Spleen (tissue), 7 donors: Measurements from ENCODE around the gene LRP1B.

Source experiments
- POLR2A ChIP-seq, 3 donors: fragments of 450-650 bp; IDR thresholded peaks; one replicate each; pipeline ENCODE4 v1.5.1; 2017; ENCODE audit warnings: antibody characterized with exemption in 3 of 3, mild to moderate bottlenecking in 1 of 3
- TF ChIP-seq, protein P1 (sequence below), 11 experiments: fragments of 200-600 bp in 7 of 11; fragments of 450-650 bp in 4 of 11; sonication (generic) in 4 of 11; IDR thresholded peaks in 8 of 11; conservative IDR thresholded peaks in 3 of 11; 1 replicate in 7 of 11; 2 replicates in 4 of 11; pipeline versions ENCODE4 v1.4.0 to v1.8.0; 2016 to 2021; ENCODE audit warnings: antibody characterized with exemption in 11 of 11, inconsistent platforms in 4 of 11, mild to moderate bottlenecking in 1 of 11
- donor health status: DM: no; HTN: no; CAD: no; lungs with moderate emphysema.
- donor health status: DM: no; HTN: no; CAD: no.
- donor health status: DM: no; HTN: no; CAD: no.

DNA sequence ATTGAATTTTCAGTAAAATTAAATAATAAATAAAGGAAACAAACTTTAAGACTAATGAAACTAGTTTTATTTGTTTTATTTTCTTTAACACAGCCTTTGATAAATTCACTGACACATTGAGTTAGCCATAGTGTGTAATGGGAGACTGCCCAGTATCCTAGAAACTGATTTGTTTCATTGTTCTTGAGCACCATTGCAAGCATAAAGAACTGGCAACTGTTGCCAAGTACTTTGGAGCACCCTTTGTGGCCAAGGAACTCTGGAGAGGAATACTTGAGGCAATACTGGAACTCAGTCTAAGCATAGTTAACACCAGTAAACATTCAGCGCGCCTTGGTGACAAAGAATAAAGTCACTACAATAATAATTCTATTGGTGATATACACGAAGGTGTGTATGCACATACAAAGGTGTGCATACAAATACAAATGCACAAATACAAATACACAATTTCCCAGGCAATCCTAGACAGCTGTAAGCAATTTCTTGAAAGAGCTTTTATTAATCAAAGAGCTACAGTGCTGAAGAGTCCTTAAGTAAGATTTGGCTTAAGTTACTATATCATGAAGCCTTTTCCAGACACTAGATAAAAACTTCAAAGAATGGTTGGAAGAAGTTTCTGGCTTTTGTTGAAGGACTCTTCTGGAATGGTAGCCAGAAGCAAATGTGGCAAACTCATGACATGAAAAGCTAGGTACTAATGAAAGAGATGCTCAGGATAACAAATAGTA, 1371.2 kb downstream of the LRP1B start:
- TF ChIP-seq, protein P1, sequence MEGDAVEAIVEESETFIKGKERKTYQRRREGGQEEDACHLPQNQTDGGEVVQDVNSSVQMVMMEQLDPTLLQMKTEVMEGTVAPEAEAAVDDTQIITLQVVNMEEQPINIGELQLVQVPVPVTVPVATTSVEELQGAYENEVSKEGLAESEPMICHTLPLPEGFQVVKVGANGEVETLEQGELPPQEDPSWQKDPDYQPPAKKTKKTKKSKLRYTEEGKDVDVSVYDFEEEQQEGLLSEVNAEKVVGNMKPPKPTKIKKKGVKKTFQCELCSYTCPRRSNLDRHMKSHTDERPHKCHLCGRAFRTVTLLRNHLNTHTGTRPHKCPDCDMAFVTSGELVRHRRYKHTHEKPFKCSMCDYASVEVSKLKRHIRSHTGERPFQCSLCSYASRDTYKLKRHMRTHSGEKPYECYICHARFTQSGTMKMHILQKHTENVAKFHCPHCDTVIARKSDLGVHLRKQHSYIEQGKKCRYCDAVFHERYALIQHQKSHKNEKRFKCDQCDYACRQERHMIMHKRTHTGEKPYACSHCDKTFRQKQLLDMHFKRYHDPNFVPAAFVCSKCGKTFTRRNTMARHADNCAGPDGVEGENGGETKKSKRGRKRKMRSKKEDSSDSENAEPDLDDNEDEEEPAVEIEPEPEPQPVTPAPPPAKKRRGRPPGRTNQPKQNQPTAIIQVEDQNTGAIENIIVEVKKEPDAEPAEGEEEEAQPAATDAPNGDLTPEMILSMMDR (IDR thresholded peaks at IDR 0.05 in 8 of 11, conservative IDR thresholded peaks at IDR 0.05 in 3 of 11), result no peak
- no peak for TF ChIP-seq POLR2A (IDR thresholded peaks at IDR 0.05)
